Measurements from ENCODE around the gene MKX. TPM values are rescaled to one million over a fixed set of nuclear protein-coding genes. Genes with fewer than 3 reads are reported as not detected.

Gene MKX
- total and polyA plus RNA-seq, 5 donors: 0.15 to 0.47 (median 0.20) TPM

- H3K4me3 ChIP-seq (ENCODE audit: low read length): no peak overlapping the region
- intact Hi-C loops (cut with DNase I): no loop called here
- no peak overlapping the region for H3K27ac ChIP-seq (ENCODE audit: low read length)
- no peaks in the 10 kb centered on the region for H3K27me3 ChIP-seq (ENCODE audit: control insufficient read depth, insufficient read depth)
- H3K4me1 ChIP-seq (ENCODE audit: control insufficient read depth, insufficient read depth, low read length): no peaks in the 10 kb centered on the region
- H3K9me3 ChIP-seq (ENCODE audit: control insufficient read depth, low read length): no peaks in the 10 kb centered on the region
- 83% methylated on average over 3 of the region's 3 CpGs for WGBS
- DNase-seq: no peak
- no peak for ATAC-seq
Measured at GRCh38 chr10:27752673-27753237, 7.1 kb upstream of the MKX start.

GRCh38 chr10:27748601-27749000 is 3.0 kb upstream of the MKX start:
- Histone ChIP-seq H3K4me3 (ENCODE audit: low read length) (no peak overlapping the region), H3K9me3 (ENCODE audit: control insufficient read depth, low read length) (no peaks in the 10 kb centered on the region), H3K27ac (ENCODE audit: low read length) (no peak overlapping the region), H3K4me1 (ENCODE audit: control insufficient read depth, insufficient read depth, low read length) (no peaks in the 10 kb centered on the region), H3K27me3 (ENCODE audit: control insufficient read depth, insufficient read depth) (no peaks in the 10 kb centered on the region)
- intact Hi-C loops (cut with DNase I): loop anchor here in 1 of 4 donors (10.0 kb wide), 1 partner anchor 436 kb away; no protein-coding TSS in a partner anchor
- DNase-seq (no peak), ATAC-seq (no peak)
- WGBS: 32% methylated on average over 4 of the region's 4 CpGs

GRCh38 chr10:27747096-27747451 is 1.5 kb upstream of the MKX start:
- intact Hi-C loops (cut with DNase I): loop anchor here in 1 of 4 donors (10.0 kb wide), 1 partner anchor 438 kb away; no protein-coding TSS in a partner anchor
- ATAC-seq: no peak
- H3K4me3 ChIP-seq (ENCODE audit: low read length): no peak overlapping the region
- no peak overlapping the region for H3K27ac ChIP-seq (ENCODE audit: low read length)
- no peaks in the 10 kb centered on the region for H3K9me3 ChIP-seq (ENCODE audit: control insufficient read depth, low read length)
- no peak for DNase-seq
- H3K27me3 ChIP-seq (ENCODE audit: control insufficient read depth, insufficient read depth): no peaks in the 10 kb centered on the region
- WGBS: 15% methylated on average over 10 of the region's 10 CpGs
- H3K4me1 ChIP-seq (ENCODE audit: control insufficient read depth, insufficient read depth, low read length): no peaks in the 10 kb centered on the region

DNA sequence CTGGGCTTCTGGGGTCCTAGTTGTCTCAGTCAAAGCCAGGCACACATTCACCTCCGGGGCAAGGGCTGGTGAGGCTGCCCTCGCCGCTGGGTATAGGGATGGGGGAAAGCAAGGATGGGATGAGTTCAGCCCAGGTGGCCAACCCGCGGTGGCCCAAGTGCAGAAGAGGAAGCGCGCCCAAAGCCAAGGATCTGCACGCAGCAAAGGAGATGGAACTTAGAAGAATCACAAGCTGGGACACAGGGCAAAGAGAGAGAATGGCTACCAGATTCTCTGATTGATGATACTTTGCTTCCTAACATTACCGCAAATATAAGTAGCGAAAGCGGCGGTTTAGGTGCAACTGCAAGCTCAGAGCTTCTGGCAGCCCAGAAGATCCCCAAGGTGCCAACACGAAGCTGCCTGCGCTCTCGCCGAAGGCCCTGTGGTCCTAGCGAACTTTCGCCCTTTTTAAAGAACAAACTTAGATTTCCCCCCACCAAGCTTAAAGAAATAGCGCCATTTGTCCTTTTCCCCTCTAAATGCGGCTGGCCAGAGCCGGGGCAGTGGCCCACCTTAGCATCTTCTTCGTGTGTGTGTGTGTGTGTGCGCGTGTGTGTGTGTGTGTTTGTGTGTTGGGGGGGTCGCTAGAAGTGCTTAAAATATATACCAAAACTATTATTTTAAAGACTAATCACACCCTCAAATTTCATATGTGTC is 927 bp upstream of the MKX start:
- ATAC-seq (no peak), DNase-seq (peak in 1 of 3 donors; percentile 27)
- 6% methylated on average over 25 of the region's 25 CpGs for WGBS
- Histone ChIP-seq H3K4me3 (ENCODE audit: low read length) (no peak overlapping the region), H3K4me1 (ENCODE audit: control insufficient read depth, insufficient read depth, low read length) (no peaks in the 10 kb centered on the region), H3K27ac (ENCODE audit: low read length) (no peak overlapping the region), H3K9me3 (ENCODE audit: control insufficient read depth, low read length) (no peaks in the 10 kb centered on the region), H3K27me3 (ENCODE audit: control insufficient read depth, insufficient read depth) (no peaks in the 10 kb centered on the region)
- intact Hi-C loops (cut with DNase I): loop anchor here in 1 of 4 donors (10.0 kb wide), 1 partner anchor 438 kb away; no protein-coding TSS in a partner anchor

- 2% methylated on average over 78 of the region's 78 CpGs for WGBS
- no peaks in the 10 kb centered on the region for H3K27me3 ChIP-seq (ENCODE audit: control insufficient read depth, insufficient read depth)
- H3K4me1 ChIP-seq (ENCODE audit: control insufficient read depth, insufficient read depth, low read length): no peaks in the 10 kb centered on the region
- no peaks in the 10 kb centered on the region for H3K9me3 ChIP-seq (ENCODE audit: control insufficient read depth, low read length)
- intact Hi-C loops (cut with DNase I): loop anchor here in 3 of 4 donors (5.0 to 10.0 kb wide), 3 partner anchors 432 to 497 kb away; no protein-coding TSS in a partner anchor
- DNase-seq (peak in 2 of 3 donors; percentile 38 to 53), ATAC-seq (no peak)
- H3K4me3 ChIP-seq (ENCODE audit: low read length): peak overlapping the region; percentile 39
- H3K27ac ChIP-seq (ENCODE audit: low read length): no peak overlapping the region
Measured at GRCh38 chr10:27744802-27745731, 552 bp downstream of the MKX start.

DNA sequence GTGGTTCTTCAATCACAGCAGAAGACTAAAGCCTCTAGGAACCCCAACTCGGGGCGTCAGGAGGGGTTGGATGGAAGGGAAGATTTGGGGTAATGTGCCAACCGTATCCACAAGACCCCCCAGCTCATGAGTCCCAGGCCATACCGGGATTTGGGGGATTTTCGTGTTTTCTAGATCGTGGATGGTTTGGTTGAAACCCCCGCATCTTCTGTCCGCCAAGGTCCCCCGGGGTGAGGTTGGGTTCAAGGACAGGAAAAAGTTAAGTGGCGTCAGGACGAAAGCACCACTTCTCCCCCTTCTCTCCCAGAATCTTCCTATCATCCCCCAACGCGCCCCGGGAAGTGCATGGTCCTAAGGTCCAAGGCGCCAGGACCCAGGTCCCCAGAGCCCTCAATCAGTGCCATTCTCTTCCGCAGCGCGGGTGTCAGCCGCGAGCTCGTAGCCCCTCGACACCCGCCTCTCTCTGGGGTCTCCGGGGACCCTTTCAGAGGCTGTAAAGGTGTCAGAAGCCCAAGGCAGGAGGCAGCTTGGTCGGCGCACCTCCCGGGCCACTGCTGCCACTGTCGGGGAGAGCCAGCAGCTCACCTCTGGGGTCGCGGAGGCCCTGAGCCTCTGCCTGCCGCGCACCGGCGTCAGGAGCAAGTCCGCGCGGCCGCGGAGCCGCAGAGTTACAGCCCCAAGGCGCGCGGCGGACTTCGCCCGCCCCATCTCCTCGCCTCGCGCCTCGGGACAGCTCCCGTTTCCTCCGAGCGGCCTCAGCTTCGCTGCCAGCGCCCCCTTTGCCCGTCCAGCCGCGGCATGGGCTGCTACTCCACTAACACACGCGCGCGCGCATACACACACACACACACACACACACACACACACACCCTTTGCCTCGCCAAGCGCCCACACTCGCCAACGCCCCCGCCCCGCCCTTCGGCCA is 1.5 kb downstream of the MKX start:
- no peaks in the 10 kb centered on the region for H3K27me3 ChIP-seq (ENCODE audit: control insufficient read depth, insufficient read depth)
- DNase-seq (peak; percentile 28 to 63 (median 62)), ATAC-seq (peak; percentile 18)
- no peak overlapping the region for H3K27ac ChIP-seq (ENCODE audit: low read length)
- intact Hi-C loops (cut with DNase I): loop anchor here in 3 of 4 donors (5.0 to 10.0 kb wide), 3 partner anchors 433 to 498 kb away; no protein-coding TSS in a partner anchor
- H3K9me3 ChIP-seq (ENCODE audit: control insufficient read depth, low read length): no peaks in the 10 kb centered on the region
- H3K4me1 ChIP-seq (ENCODE audit: control insufficient read depth, insufficient read depth, low read length): no peaks in the 10 kb centered on the region
- WGBS: 2% methylated on average over 70 of the region's 70 CpGs
- H3K4me3 ChIP-seq (ENCODE audit: low read length): peak overlapping the region; percentile 89

DNA sequence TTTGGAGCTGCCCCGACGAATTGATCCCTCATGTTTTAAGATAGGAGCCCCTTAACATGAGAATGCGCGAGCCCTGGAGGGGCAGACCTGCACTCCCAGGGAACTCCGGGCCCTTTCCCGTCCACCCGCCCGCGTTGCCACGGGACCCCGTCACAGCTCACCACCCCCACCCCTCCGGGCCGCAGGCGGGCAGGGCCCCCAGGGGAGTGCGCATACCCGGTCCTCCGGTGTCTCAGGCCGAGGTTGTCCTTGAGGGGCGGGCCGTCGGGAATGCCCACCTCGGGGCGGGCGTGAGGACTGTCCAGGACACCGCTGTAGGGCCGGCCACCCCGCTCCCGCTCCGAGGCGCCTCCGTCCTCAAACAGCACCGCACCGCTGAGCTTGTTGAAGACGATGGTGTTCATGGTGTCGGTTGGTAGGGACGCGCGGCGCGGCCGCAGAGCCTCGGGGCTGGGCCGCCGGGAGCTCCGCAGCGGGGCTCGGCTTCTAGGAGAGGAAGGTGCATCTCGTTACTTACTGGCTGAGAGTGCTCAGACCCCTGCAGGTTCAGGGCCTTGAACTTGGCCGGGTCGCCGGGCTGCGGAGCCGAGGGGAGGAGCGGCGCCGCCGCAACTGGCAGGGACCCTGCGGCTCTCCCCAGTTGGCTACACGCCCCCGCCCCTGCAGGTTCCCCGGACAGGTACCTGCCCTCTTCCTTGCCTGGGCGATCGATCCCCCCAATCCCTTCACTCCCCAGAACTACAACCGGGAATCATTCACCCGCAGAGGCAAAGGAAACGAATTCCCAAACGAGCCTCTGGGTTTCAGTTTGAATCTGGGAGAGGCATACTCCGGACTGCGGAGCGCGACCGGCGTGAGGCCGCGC is 2.4 kb downstream of the MKX start:
- peak; percentile 21 to 61 (median 60) for DNase-seq
- H3K27me3 ChIP-seq (ENCODE audit: control insufficient read depth, insufficient read depth): no peaks in the 10 kb centered on the region

DNA sequence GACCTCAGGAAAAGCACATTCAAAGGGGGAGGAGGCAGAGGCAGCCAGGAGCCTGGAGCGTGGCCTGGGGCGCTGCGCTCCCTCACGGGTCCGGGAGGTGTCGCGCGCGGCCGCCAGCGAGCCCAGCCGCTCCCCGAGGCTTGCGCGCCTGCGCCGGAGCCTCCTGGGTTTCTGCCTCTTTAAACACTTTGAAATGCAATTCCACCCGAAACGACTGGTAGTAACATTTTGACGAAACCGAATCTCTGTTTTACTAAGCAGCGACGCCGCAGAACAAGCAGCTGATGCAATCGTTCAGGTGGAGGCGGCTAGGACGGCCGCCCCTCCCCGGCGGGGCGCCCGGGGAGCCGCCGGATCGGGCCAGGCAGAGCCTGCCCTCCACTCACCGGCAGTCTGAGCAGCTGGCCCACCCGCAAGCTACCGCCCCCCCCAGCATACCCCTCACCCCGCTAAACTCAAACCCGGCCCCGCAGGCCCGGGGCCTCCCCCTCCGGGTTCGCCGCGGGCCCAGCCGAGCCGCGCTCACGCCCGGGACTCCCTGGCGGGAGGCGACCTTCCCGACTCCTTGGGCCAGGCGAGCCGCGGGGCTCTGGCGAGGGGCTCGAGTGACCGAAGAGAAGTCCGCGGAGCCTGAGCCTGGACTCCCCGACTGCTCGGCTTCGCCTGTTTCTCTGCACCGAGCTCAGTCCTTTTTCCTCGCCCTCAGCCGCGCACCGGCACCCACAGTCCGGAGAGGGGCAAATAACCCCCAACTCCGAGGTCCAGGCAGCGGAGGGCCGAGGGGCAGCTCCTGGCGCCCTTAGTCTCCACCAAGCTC is 3.2 kb downstream of the MKX start:
- DNase-seq: peak; percentile 81 to 95 (median 91)
- no peak overlapping the region for H3K27ac ChIP-seq (ENCODE audit: low read length)
- H3K4me1 ChIP-seq (ENCODE audit: control insufficient read depth, insufficient read depth, low read length): no peaks in the 10 kb centered on the region
- WGBS: under 1% methylated on average over 75 of the region's 75 CpGs
- intact Hi-C loops (cut with DNase I): loop anchor here in 3 of 4 donors (5.0 to 10.0 kb wide), 3 partner anchors 435 to 500 kb away; no protein-coding TSS in a partner anchor
- ATAC-seq: peak; percentile 93 to 96
- no peaks in the 10 kb centered on the region for H3K9me3 ChIP-seq (ENCODE audit: control insufficient read depth, low read length)
- H3K4me3 ChIP-seq (ENCODE audit: low read length): peak overlapping the region; percentile 89
- H3K27me3 ChIP-seq (ENCODE audit: control insufficient read depth, insufficient read depth): no peaks in the 10 kb centered on the region

More for the DNA sequence above, 2.4 kb downstream of the MKX start:
- no peaks in the 10 kb centered on the region for H3K4me1 ChIP-seq (ENCODE audit: control insufficient read depth, insufficient read depth, low read length)
- intact Hi-C loops (cut with DNase I): loop anchor here in 3 of 4 donors (5.0 to 10.0 kb wide), 3 partner anchors 434 to 499 kb away; no protein-coding TSS in a partner anchor
- peak overlapping the region; percentile 89 for H3K4me3 ChIP-seq (ENCODE audit: low read length)
- H3K9me3 ChIP-seq (ENCODE audit: control insufficient read depth, low read length): no peaks in the 10 kb centered on the region
- H3K27ac ChIP-seq (ENCODE audit: low read length): no peak overlapping the region
- ATAC-seq: peak; percentile 16 to 35
- 2% methylated on average over 75 of the region's 75 CpGs for WGBS
